Measurements from ENCODE around the gene CDKN2AIP.
"Not testable (repeated sequence)": the region's sequence is repeated elsewhere in the genome, so short reads cannot be mapped to it uniquely, and the experiment has no call there.

The CDKN2AIP gene

GRCh38 chr4:183448436-183448835 lies 4.0 kb downstream of the CDKN2AIP start:
- H3K27me3 ChIP-seq, result no peaks in the 10 kb centered on the region
- no peak overlapping the region for H3K27ac ChIP-seq
- no peaks in the 10 kb centered on the region for H3K9me3 ChIP-seq
- H3K4me3 ChIP-seq, result no peak overlapping the region
- H3K4me1 ChIP-seq, result peaks cover 0 to 48% (median 22%) of the 10 kb centered on the region in 4 donors
- no peak for TF ChIP-seq CTCF (IDR thresholded peaks at IDR 0.05)
- no peak for DNase-seq
- peaks cover 22 to 66% (median 40%) of the 10 kb centered on the region in 3 donors for H3K36me3 ChIP-seq
- intact Hi-C loops (cut with DNase I; ENCODE audit: low total_unique reads), result loop anchor here (10.0 kb wide), 1 partner anchor 206 kb away; the partner anchor contains the start of genes RWDD4 and TRAPPC11

- Histone ChIP-seq H3K9me3 (no peaks in the 10 kb centered on the region), H3K4me3 (no peak overlapping the region), H3K27me3 (no peaks in the 10 kb centered on the region), H3K4me1 (peaks cover 0 to 45% (median 22%) of the 10 kb centered on the region in 4 donors), H3K27ac (no peak overlapping the region), H3K36me3 (peaks cover 22 to 72% (median 40%) of the 10 kb centered on the region in 3 donors)
- intact Hi-C loops (cut with DNase I; ENCODE audit: low total_unique reads), result loop anchor here (10.0 kb wide), 1 partner anchor 205 kb away; the partner anchor contains the start of genes RWDD4 and TRAPPC11
- no peak for TF ChIP-seq CTCF (IDR thresholded peaks at IDR 0.05)
- no peak for DNase-seq
Observed at GRCh38 chr4:183449193-183449882, 4.9 kb downstream of the CDKN2AIP start.

- no peaks in the 10 kb centered on the region for H3K27me3 ChIP-seq
- H3K36me3 ChIP-seq, result peaks cover 22 to 72% (median 40%) of the 10 kb centered on the region in 3 donors
- H3K27ac ChIP-seq, result no peak overlapping the region
- H3K4me3 ChIP-seq, result no peak overlapping the region
- no peaks in the 10 kb centered on the region for H3K9me3 ChIP-seq
- intact Hi-C loops (cut with DNase I; ENCODE audit: low total_unique reads), result no loop called here
- DNase-seq, result no peak
- TF ChIP-seq CTCF (IDR thresholded peaks at IDR 0.05), result no peak
- peaks cover 0 to 47% (median 22%) of the 10 kb centered on the region in 4 donors for H3K4me1 ChIP-seq
Observed at GRCh38 chr4:183450108-183450507, 5.7 kb downstream of the CDKN2AIP start.

- intact Hi-C loops (cut with DNase I; ENCODE audit: low total_unique reads), result no loop called here
- no peak for TF ChIP-seq CTCF (IDR thresholded peaks at IDR 0.05)
- no peak overlapping the region for H3K27ac ChIP-seq
Observed at GRCh38 chr4:183455431-183456195, 11.2 kb downstream of the CDKN2AIP start.

GRCh38 chr4:183458005-183458404 lies 13.6 kb downstream of the CDKN2AIP start:
- H3K9me3 ChIP-seq, result no peaks in the 10 kb centered on the region
- H3K27me3 ChIP-seq, result no peaks in the 10 kb centered on the region
- H3K4me1 ChIP-seq, result peaks cover 0 to 7% (median 0%) of the 10 kb centered on the region in 4 donors
- intact Hi-C loops (cut with DNase I; ENCODE audit: low total_unique reads), result no loop called here
- no peak overlapping the region for H3K4me3 ChIP-seq
- no peak for DNase-seq
- no peak overlapping the region for H3K27ac ChIP-seq
- no peak for TF ChIP-seq CTCF (IDR thresholded peaks at IDR 0.05)
- peaks cover 0 to 10% (median 0%) of the 10 kb centered on the region in 3 donors for H3K36me3 ChIP-seq

More at GRCh38 chr4:183455431-183456195, 11.2 kb downstream of the CDKN2AIP start:
- no peaks in the 10 kb centered on the region for H3K27me3 ChIP-seq
- H3K36me3 ChIP-seq, result peaks cover 0 to 30% (median 9%) of the 10 kb centered on the region in 3 donors
- no peak overlapping the region for H3K4me3 ChIP-seq
- no peaks in the 10 kb centered on the region for H3K9me3 ChIP-seq
- no peak for DNase-seq
- peaks cover 0 to 7% (median 0%) of the 10 kb centered on the region in 4 donors for H3K4me1 ChIP-seq

- H3K27ac ChIP-seq; intact Hi-C loops (cut with DNase I; ENCODE audit: low total_unique reads); H3K4me1 ChIP-seq; H3K4me3 ChIP-seq; DNase-seq; H3K9me3 ChIP-seq; H3K27me3 ChIP-seq; H3K36me3 ChIP-seq: not testable (repeated sequence)
Observed at GRCh38 chr4:183463903-183464619, 19.6 kb downstream of the CDKN2AIP start.

GRCh38 chr4:183465879-183466278 lies 21.4 kb downstream of the CDKN2AIP start:
- H3K27me3 ChIP-seq; intact Hi-C loops (cut with DNase I; ENCODE audit: low total_unique reads); H3K4me3 ChIP-seq; H3K9me3 ChIP-seq; H3K27ac ChIP-seq; DNase-seq; H3K4me1 ChIP-seq; H3K36me3 ChIP-seq: not testable (repeated sequence)
